Colonic mucosa (tissue), 4 donors: Measurements from ENCODE around the gene NEU4. TPM values are rescaled to one million over a fixed set of nuclear protein-coding genes. Genes with fewer than 3 reads are reported as not detected.
A peak's percentile ranks its signal among the peaks of the same experiment; 100 is the strongest.

Experiments used
- DNase-seq: peaks from one replicate; pipeline ENCODE4 v3.0.0-alpha.2; 2020
- H3K27ac ChIP-seq: fragments of 200-600 bp; one replicate; pipeline ENCODE4 v1.8.0; 2021
- H3K27me3 ChIP-seq: fragments of 200-600 bp; one replicate; pipeline ENCODE4 v1.8.0; 2021
- H3K36me3 ChIP-seq: fragments of 200-600 bp; one replicate; pipeline ENCODE4 v1.8.0; 2021
- H3K4me1 ChIP-seq: fragments of 200-600 bp; one replicate; pipeline ENCODE4 v1.8.0; 2021; ENCODE audit warnings: mild to moderate bottlenecking
- H3K4me3 ChIP-seq: fragments of 200-600 bp; one replicate; pipeline ENCODE4 v1.8.0; 2021
- H3K9ac ChIP-seq, 2 donors: one replicate each; pipeline ENCODE4 v1.7.0; 2013; ENCODE audit warnings: control low read depth in 2 of 2, low read depth in 2 of 2, low read length in 2 of 2
- H3K9me3 ChIP-seq: fragments of 200-600 bp; one replicate; pipeline ENCODE4 v1.8.0; 2021
- intact Hi-C: fragments of 100-400 bp; cut with DNase I; formaldehyde crosslinking; loops from one replicate; pipeline ENCODE4 v1.14.1; 2022
- total RNA-seq, 2 donors: library from RNA; stranded (reverse); fragmentation: NEBNext Ultra II Directional in 1 of 2; extraction: Animal tissue kit (Norgen Biotek cat#: 25700) in 1 of 2; gene quantifications; one replicate each; pipeline ENCODE4 v1.2.1, GENCODE V29; 2021
- TF ChIP-seq, protein P1 (sequence below): fragments of 200-600 bp; IDR thresholded peaks from one replicate; pipeline ENCODE4 v1.8.0; 2022; ENCODE audit warnings: antibody characterized with exemption, mild to moderate bottlenecking
- donor health status: healthy.
- donor health status: DM: no; HTN: no; CAD: no.
- donor health status: DM: no; HTN: no; CAD: no.

Gene NEU4
- total RNA-seq, 2 donors from 2014 or later, result 36.9 to 84.5 TPM

DNA sequence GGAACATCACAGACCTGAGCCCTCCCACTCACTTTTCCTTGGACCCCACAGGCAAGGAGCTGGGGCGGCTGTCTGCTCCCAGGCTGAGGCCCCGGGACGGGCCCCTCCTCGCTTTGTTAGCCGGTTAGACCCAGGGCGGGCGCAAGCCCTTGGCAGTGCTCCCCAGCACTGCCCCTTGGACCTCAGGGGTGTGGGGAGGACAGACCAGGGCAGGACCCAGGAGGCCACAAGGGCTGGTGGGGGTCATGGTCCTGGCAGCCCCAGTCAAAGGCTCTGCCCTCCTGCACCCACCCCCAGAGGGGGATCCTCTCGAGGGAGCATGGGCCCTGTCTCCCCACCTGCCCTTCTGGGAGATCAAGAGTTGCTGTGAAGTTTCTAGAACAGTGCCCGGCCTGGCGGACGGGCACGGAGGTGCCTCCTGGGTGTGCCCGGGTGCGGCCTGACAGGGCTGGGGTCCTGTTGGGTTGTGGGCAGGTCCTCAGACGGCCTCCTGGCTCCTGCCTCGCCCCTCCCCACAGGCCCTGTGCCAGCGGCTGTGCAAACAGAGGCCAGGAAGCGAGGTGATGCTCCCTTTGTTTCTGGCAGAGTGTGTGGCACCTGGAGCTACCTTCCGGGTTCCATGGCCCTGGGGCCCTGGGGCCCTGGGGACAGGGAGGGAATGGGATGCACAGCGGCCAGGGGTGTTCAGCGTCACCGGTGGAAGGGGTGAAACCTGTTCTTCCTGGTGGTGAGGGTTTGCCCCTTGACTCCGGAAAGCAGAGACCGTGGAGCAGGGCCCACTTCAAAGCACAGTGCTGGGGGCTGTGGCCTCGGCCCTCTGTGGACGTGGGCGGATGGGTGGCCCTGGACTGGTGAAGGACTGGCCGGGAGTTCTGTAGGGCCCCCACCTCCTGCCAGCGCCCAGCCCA, 35.2 kb upstream of the NEU4 start:
- Histone ChIP-seq H3K4me3 (no peak overlapping the region), H3K9ac (peak overlapping the region; percentile 60 to 73), H3K27me3 (no peaks in the 10 kb centered on the region), H3K36me3 (no peaks in the 10 kb centered on the region), H3K27ac (peak overlapping the region; percentile 82), H3K9me3 (no peaks in the 10 kb centered on the region), H3K4me1 (no peaks in the 10 kb centered on the region)
- TF ChIP-seq, protein P1, sequence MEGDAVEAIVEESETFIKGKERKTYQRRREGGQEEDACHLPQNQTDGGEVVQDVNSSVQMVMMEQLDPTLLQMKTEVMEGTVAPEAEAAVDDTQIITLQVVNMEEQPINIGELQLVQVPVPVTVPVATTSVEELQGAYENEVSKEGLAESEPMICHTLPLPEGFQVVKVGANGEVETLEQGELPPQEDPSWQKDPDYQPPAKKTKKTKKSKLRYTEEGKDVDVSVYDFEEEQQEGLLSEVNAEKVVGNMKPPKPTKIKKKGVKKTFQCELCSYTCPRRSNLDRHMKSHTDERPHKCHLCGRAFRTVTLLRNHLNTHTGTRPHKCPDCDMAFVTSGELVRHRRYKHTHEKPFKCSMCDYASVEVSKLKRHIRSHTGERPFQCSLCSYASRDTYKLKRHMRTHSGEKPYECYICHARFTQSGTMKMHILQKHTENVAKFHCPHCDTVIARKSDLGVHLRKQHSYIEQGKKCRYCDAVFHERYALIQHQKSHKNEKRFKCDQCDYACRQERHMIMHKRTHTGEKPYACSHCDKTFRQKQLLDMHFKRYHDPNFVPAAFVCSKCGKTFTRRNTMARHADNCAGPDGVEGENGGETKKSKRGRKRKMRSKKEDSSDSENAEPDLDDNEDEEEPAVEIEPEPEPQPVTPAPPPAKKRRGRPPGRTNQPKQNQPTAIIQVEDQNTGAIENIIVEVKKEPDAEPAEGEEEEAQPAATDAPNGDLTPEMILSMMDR, result no peak
- intact Hi-C loops, result no loop called here
- DNase-seq, result peak; percentile 92

- peak; percentile 88 for DNase-seq
- TF ChIP-seq, protein P1, result no peak
- Histone ChIP-seq H3K36me3 (no peaks in the 10 kb centered on the region), H3K9me3 (no peaks in the 10 kb centered on the region), H3K4me3 (peak overlapping the region; percentile 41), H3K4me1 (no peaks in the 10 kb centered on the region), H3K27me3 (no peaks in the 10 kb centered on the region), H3K9ac (peak overlapping the region; percentile 60 to 75), H3K27ac (peak overlapping the region; percentile 82)
- intact Hi-C loops, result no loop called here
Measured at GRCh38 chr2:241774419-241775222, 34.4 kb upstream of the NEU4 start.

DNA sequence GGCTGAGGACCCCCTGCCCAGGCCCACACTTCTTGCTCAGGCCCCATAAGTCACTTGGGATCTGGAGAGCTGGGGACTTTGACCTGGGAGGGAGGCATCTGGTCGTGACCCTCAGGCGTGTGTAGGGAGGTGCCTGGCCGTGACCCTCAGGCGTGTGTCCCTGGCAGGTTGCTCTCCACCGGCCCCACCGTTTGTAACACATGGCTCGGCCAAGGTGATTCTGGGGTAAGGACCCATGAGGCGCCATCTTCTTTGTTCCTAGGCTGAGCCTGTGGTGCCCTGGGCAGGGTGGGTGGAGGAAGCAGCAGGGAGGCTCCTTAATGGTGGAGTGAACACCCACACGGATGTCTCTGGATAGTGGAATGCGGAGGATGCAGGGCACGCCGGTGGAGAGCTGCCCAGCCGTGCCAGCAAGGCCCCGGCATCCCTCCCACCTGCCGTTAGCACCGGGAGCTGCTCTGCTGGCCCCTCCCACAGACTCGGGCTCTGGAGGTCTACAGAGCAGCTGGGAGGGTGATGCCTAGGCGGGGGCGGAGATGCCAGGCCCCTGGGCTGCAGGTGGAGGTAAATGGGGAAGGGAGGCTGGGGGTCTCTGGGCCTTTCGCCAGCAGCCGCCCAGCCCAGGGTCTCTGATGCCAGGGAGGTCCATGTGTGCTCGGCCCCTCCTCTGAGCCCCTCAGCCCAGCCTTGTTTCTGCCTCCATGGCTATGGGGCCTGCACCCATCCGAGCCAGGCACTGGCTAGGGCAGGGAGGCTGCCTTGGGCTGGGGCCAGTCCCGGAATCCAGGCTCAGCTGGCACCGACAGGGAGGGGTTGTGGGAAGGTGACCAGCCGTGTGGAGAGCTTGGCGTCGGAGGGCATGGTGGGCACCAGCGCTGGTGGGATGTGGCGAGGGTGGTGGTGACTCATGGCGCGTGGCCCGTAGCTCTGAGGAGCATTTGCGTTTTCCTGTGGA, 33.5 kb upstream of the NEU4 start:
- peak overlapping the region; percentile 41 for H3K4me3 ChIP-seq
- no peaks in the 10 kb centered on the region for H3K4me1 ChIP-seq
- DNase-seq, result peak; percentile 63
- peak overlapping the region; percentile 82 for H3K27ac ChIP-seq
- H3K36me3 ChIP-seq, result no peaks in the 10 kb centered on the region
- TF ChIP-seq, protein P1, result no peak
- H3K9me3 ChIP-seq, result no peaks in the 10 kb centered on the region
- intact Hi-C loops, result no loop called here
- H3K27me3 ChIP-seq, result no peaks in the 10 kb centered on the region
- H3K9ac ChIP-seq, result peak overlapping the region; percentile 60 to 75

DNA sequence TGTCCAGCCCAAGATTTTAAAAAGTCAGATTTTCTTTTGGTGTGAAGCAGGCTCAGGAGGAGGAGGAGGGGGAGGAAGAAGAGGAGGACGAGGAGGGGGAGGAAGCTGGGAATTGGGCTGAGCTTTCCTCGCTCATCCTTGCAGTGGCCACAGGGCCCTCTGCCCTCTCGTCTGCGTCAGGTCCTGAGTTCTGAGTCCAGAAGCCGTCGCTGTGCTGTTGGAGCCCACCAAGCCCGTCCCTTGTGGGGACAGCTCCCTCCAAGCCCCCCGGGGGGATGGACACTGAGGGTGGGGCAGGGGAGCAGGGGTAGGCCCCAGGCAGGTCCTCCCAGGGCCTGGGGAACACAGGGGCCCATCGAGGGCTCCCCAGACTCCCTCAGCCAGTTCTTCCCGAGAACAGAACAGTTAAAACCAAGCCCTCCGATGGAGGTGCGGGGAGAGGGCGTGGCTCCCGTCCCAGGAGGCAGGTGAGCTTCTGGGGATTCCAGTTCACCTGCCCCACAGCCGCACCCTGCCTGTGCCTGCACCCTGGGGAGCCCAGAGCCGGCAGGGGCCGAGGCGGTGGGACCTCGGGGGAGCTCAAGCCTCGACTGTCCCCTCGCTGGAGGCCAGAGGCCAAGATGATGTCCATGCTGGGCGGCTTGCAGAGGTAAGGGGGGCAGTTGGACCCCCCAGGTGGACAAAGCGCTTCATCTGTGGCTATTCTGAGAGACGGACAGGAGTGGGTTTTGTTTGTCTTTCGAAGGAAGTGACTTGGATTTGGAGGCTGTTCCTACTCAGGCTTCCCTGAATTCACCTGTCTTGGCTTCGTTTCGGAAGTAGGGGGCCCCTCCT, 32.4 kb upstream of the NEU4 start, which contains the start of gene GAL3ST2:
GAL3ST2 (plus strand) TSS at position 487 of the 834 bp plus-strand sequence; CDS start at position 621, 134 bp downstream.
- TF ChIP-seq, protein P1, result no peak
- peak within 1 kb of the TSS; percentile 82 for H3K27ac ChIP-seq
- DNase-seq, result peak; percentile 82
- H3K9ac ChIP-seq, result peak within 1 kb of the TSS; percentile 78 to 90
- no peaks in the 10 kb centered on the region for H3K36me3 ChIP-seq
- H3K4me1 ChIP-seq, result no peaks in the 10 kb centered on the region
- intact Hi-C loops, result no loop called here
- H3K27me3 ChIP-seq, result no peaks in the 10 kb centered on the region
- H3K9me3 ChIP-seq, result no peaks in the 10 kb centered on the region
- H3K4me3 ChIP-seq, result peak within 1 kb of the TSS; percentile 41
